ENCODE data around the gene POLR2E.

The POLR2E gene

DNA sequence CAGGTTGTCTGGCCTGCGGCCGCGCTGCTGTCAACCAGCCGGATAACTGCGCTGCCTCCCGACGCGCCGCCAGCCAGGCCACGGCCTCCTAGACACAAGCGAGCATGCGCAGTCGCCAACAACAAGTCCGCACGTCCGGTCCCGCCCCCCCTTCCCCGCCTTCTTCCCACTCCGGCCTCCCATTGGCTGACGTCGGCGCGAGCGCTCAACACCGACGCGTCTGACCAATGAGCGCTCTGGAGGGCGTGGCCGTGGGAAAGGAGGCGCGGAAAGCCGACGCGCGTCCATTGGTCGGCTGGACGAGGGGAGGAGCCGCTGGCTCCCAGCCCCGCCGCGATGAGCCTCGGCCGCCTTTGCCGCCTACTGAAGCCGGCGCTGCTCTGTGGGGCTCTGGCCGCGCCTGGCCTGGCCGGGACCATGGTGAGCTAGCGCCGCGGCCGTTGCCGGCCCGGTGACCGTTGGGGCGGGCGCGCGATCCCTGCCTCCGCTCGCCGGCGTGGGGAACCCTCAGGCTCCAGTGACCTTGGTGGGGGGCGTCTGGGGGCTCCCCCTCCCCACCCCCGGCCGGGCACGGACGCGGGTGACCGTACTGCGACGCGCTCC is 8.6 kb upstream of the POLR2E start, which contains the start of gene GPX4:
Gene GPX4, plus strand, starts transcription at position 287 of the 603 bp plus-strand sequence. Its CDS starts 50 bp downstream, at position 337.
- H3K27ac ChIP-seq (ENCODE audit: low read depth, low read length) = peak within 1 kb of the TSS; percentile 78; the same call in 1 of the 2 replicates
- H3K27me3 ChIP-seq (ENCODE audit: control insufficient read depth, insufficient read depth, low read length) = no peaks in the 10 kb centered on the region
- H3K9me3 ChIP-seq (ENCODE audit: control insufficient read depth, insufficient read depth, low read depth, low read length) = 0 out of 2 replicates have a peak, but pooled peaks cover 2% of the 10 kb centered on the region
- peaks cover 18% of the 10 kb centered on the region for H3K4me1 ChIP-seq (ENCODE audit: control insufficient read depth, insufficient read depth, low read length)
- peak within 1 kb of the TSS; percentile 64 for H3K4me3 ChIP-seq (ENCODE audit: low read depth, low read length)
- peak within 1 kb of the TSS; percentile 83 for H3K9ac ChIP-seq (ENCODE audit: low read length)
- peaks cover 23% of the 10 kb centered on the region for H3K36me3 ChIP-seq (ENCODE audit: control insufficient read depth, insufficient read depth, low read length)

DNA sequence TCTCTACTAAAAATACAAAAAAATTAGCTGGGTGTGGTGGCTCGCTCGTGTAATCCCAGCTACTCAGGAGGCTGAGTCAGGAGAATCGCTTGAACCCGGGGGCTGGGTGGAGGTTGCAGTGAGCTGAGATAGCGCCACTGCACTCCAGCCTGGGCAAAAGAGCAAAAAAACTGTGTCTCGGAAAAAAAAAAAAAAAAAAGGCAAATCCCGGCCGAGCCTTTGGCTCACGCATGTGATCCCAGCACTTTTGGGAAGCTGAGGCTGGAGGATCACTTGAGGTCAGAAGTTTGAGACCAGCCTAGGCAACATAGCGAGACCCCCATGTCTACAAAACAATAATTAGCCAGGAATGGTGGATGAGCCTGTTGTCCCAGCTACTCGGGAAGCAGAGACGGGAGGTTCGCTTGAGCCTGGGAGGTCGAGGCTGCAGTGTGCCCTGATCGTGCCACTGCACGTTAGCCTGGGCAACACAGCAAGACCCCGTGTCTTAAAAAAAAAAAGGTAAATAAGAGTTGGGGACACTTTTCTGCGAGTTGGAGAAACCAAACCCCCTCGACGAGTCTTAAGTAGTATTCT is 8.0 kb upstream of the POLR2E start:
- Histone ChIP-seq H3K4me1 (ENCODE audit: control insufficient read depth, insufficient read depth, low read length) (peaks cover 18% of the 10 kb centered on the region), H3K4me3 (ENCODE audit: low read depth, low read length) (peak overlapping the region; percentile 49), H3K27ac (ENCODE audit: low read depth, low read length) (peak overlapping the region; percentile 49; the same call in 1 of the 2 replicates), H3K9me3 (ENCODE audit: control insufficient read depth, insufficient read depth, low read depth, low read length) (0 out of 2 replicates have a peak, but pooled peaks cover 2% of the 10 kb centered on the region), H3K27me3 (ENCODE audit: control insufficient read depth, insufficient read depth, low read length) (no peaks in the 10 kb centered on the region), H3K36me3 (ENCODE audit: control insufficient read depth, insufficient read depth, low read length) (peaks cover 20% of the 10 kb centered on the region), H3K9ac (ENCODE audit: low read length) (no peak overlapping the region)

DNA sequence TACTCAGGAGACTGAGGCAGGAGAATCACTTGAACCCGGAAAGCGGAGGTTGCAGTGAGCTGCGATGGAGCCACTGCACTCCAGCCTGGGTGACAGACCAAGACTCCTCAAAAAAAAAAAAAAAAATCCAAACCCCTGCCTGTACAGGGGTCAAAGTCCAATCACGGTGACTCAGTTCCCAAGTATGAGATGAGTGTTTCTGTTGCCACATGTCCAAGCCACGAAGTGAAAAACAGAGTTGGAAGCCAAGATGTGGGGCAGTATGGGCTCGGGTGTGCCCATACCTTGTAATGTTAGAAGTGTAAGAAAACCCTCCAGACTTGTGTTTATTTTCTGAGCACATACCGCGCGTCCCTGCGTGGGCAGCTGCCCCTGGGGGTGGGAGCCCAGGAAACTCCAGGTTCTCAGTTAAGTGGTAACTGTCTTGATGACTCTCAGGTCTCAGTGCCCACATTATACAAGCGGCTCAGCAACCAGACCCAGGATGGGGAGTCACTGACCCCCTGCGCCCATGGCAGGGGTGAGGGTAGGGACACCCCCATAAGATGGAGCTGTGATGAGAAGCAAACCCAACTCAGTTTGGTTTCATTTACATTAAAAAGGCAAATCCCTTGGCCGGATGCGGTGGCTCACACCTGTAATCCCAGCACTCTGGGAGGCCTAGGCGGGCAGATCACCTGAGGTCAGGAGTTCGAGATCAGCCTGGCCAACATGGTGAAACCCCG is 7.4 kb upstream of the POLR2E start:
- H3K4me3 ChIP-seq (ENCODE audit: low read depth, low read length) = no peak overlapping the region
- H3K4me1 ChIP-seq (ENCODE audit: control insufficient read depth, insufficient read depth, low read length) = peaks cover 22% of the 10 kb centered on the region
- peaks cover 18% of the 10 kb centered on the region for H3K36me3 ChIP-seq (ENCODE audit: control insufficient read depth, insufficient read depth, low read length)
- no peaks in the 10 kb centered on the region for H3K27me3 ChIP-seq (ENCODE audit: control insufficient read depth, insufficient read depth, low read length)
- 0 out of 2 replicates have a peak, but pooled peaks cover 2% of the 10 kb centered on the region for H3K9me3 ChIP-seq (ENCODE audit: control insufficient read depth, insufficient read depth, low read depth, low read length)
- H3K27ac ChIP-seq (ENCODE audit: low read depth, low read length) = no peak overlapping the region
- no peak overlapping the region for H3K9ac ChIP-seq (ENCODE audit: low read length)

DNA sequence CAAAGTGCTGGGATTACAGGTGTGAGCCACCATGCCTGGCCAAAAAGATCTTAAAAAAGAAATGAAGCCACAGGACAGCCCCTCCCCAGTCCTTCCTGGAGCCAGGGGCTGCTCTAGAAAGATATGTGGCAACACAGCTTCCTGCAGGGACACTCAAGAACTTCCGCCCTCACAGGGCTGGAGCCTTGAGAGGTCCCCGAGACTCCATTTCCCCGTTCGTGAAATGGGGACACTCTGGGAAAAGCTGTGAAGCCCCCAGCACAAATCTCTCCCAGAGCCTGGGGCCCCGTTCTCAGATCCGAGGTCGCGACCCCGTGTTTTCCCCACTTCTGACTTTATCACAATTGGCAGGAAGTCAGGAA is 6.1 kb upstream of the POLR2E start:
- Histone ChIP-seq H3K27me3 (ENCODE audit: control insufficient read depth, insufficient read depth, low read length) (no peaks in the 10 kb centered on the region), H3K4me1 (ENCODE audit: control insufficient read depth, insufficient read depth, low read length) (peaks cover 22% of the 10 kb centered on the region), H3K9ac (ENCODE audit: low read length) (no peak overlapping the region), H3K9me3 (ENCODE audit: control insufficient read depth, insufficient read depth, low read depth, low read length) (0 out of 2 replicates have a peak, but pooled peaks cover 2% of the 10 kb centered on the region), H3K36me3 (ENCODE audit: control insufficient read depth, insufficient read depth, low read length) (peaks cover 6% of the 10 kb centered on the region), H3K27ac (ENCODE audit: low read depth, low read length) (peak overlapping the region; percentile 5; the same call in 1 of the 2 replicates), H3K4me3 (ENCODE audit: low read depth, low read length) (no peak overlapping the region)

DNA sequence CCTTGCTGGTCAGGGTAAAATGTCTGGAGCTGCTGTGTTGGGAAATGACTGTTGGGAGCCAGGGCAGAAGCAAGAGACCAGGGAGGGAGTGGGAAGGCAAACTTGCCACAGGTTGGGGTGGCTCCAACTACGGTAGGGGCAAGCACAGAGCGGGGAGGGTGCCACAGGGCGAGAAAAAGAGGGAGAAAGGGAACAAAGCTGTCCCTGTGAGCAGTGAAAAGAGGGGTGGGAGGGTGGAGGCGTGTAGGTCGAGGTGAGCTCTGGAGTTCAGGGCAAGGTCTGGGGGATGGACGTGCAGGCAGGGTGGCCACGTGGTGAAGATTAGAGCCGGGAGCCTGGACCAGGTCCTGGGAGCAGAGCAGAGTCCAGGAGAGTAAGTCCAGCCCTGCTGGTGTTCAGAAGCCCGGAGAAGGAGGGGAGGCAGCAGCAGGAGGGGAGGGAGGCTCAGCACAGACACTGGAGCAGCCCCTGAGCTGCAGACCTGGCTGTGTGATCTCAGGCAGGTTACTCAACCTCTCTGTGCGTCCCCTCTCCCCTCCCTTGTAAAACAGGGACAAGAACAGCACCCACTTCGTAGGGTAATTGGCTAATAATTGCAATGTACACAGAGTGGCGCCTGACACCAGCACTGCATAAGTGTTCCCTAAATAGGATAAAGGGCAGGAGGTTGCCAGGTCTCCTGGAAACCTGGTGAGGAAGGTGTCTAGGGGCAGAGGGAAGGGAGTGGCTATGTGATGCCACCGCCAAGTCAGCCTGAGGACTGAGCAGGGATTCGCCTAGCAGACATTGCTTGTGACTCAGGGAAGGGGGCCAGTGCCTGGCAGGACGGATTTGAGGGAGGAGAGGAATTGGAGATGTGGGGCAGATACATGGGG is 3.2 kb upstream of the POLR2E start:
- no peak overlapping the region for H3K4me3 ChIP-seq (ENCODE audit: low read depth, low read length)
- H3K9me3 ChIP-seq (ENCODE audit: control insufficient read depth, insufficient read depth, low read depth, low read length) = 0 out of 2 replicates have a peak, but pooled peaks cover 2% of the 10 kb centered on the region
- H3K36me3 ChIP-seq (ENCODE audit: control insufficient read depth, insufficient read depth, low read length) = peaks cover 6% of the 10 kb centered on the region; the same call in 1 of the 2 replicates
- H3K27ac ChIP-seq (ENCODE audit: low read depth, low read length) = no peak overlapping the region
- peaks cover 20% of the 10 kb centered on the region for H3K4me1 ChIP-seq (ENCODE audit: control insufficient read depth, insufficient read depth, low read length)
- H3K9ac ChIP-seq (ENCODE audit: low read length) = no peak overlapping the region
- H3K27me3 ChIP-seq (ENCODE audit: control insufficient read depth, insufficient read depth, low read length) = no peaks in the 10 kb centered on the region

DNA sequence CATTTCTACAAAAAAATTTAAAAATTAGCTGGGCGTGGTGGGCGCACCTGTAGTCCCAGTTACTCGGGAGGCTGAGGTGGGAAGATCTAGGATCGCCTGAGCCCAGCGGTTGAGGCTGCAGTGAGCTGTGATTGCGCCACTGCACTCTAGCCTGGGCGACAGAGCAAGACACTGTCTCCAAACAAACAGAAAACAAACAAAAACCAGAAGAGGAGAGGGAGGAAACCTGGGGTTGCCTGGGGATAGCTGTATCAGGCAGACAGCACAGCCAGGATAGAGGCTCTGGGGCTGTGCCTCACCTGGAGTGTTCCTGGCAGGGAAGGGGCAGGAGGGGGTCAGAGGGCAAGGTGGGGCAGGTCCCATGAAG is 2.6 kb upstream of the POLR2E start:
- H3K27ac ChIP-seq (ENCODE audit: low read depth, low read length) = no peak overlapping the region
- peaks cover 11% of the 10 kb centered on the region for H3K36me3 ChIP-seq (ENCODE audit: control insufficient read depth, insufficient read depth, low read length)
- H3K4me3 ChIP-seq (ENCODE audit: low read depth, low read length) = no peak overlapping the region
- H3K9me3 ChIP-seq (ENCODE audit: control insufficient read depth, insufficient read depth, low read depth, low read length) = 0 out of 2 replicates have a peak, but pooled peaks cover 2% of the 10 kb centered on the region
- H3K9ac ChIP-seq (ENCODE audit: low read length) = no peak overlapping the region
- peaks cover 17% of the 10 kb centered on the region; the same call in 1 of the 2 replicates for H3K4me1 ChIP-seq (ENCODE audit: control insufficient read depth, insufficient read depth, low read length)
- H3K27me3 ChIP-seq (ENCODE audit: control insufficient read depth, insufficient read depth, low read length) = no peaks in the 10 kb centered on the region

DNA sequence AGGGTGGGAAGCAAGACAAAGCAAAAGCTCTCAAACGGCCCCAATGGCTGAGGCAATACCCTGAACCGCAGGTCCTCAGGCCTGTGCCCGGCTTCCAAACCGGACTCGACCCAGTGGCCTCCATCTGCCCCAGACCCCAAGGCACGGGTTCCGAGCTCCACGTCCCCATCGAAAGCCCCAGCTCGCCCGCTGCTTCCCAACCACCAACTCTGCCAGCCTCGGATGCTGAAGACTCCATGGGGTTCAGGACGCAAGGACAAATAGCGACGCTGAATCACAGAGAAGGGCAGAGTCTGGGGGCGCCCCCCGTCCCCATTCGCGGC is 559 bp downstream of the POLR2E start:
- Histone ChIP-seq H3K4me3 (ENCODE audit: low read depth, low read length) (peak overlapping the region; percentile 92), H3K27ac (ENCODE audit: low read depth, low read length) (peak overlapping the region; percentile 84; the same call in 1 of the 2 replicates), H3K9ac (ENCODE audit: low read length) (peak overlapping the region; percentile 90), H3K36me3 (ENCODE audit: control insufficient read depth, insufficient read depth, low read length) (peaks cover 28% of the 10 kb centered on the region), H3K9me3 (ENCODE audit: control insufficient read depth, insufficient read depth, low read depth, low read length) (no peaks in the 10 kb centered on the region), H3K4me1 (ENCODE audit: control insufficient read depth, insufficient read depth, low read length) (peaks cover 4% of the 10 kb centered on the region; the same call in 1 of the 2 replicates), H3K27me3 (ENCODE audit: control insufficient read depth, insufficient read depth, low read length) (no peaks in the 10 kb centered on the region)

DNA sequence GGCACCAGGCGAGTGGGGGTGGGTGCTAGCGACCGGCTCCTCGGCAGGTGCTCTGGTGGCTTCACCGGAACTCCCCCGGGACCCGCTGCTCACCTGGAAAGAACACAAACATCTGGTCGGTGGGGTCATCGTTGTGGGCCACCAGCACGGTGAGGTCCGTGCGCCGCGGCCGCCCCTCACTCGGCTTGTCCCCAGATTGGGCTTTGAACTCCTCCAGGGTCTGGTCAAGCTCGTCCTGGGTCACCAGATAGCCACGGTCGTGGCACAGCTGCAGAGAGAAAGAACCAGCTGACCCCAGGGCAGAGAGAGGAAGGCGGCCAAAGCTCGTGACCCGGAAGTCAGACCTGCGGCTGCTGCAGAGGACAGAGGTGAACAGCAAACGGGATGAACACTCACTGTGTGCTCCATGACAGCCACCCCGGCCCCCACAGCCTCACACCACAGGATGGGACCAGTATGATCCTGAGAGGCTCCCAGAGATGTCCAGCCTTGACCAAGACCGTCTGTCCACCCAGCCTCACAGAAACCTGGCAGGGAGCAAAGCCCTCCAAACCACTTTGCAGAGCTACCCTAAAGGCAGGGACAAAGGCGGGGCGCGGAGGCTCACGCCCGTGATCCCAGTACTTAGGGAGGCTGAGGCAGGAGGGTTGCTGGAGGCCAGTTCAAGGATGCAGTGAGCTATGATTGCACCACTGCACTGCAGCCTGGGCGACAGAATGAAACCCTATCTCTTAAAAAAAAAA is 1.2 kb downstream of the POLR2E start:
- Histone ChIP-seq H3K9ac (ENCODE audit: low read length) (peak overlapping the region; percentile 90), H3K36me3 (ENCODE audit: control insufficient read depth, insufficient read depth, low read length) (peaks cover 35% of the 10 kb centered on the region), H3K4me3 (ENCODE audit: low read depth, low read length) (peak overlapping the region; percentile 92), H3K9me3 (ENCODE audit: control insufficient read depth, insufficient read depth, low read depth, low read length) (no peaks in the 10 kb centered on the region), H3K27me3 (ENCODE audit: control insufficient read depth, insufficient read depth, low read length) (no peaks in the 10 kb centered on the region), H3K4me1 (ENCODE audit: control insufficient read depth, insufficient read depth, low read length) (peaks cover 4% of the 10 kb centered on the region; the same call in 1 of the 2 replicates), H3K27ac (ENCODE audit: low read depth, low read length) (no peak overlapping the region)

DNA sequence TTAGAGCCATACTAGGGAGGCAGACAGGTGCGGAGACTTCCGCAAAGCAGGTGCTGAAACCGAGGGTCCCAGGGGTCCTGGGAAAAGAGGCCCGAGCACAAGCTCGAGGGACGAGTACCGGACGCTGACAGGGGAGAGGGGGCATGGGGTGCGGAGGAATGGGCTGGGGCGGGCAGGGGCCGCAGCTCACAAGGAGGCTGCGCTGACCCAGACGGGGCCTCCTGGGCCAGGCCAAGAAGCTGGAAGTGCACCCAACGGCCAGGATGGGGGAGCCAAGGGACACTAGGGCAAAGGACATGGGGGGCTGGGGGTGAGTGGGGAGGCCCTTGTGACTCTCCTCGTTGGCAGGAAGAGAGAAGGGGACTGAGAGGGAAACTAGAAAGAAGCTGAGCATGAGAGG is 1.8 kb downstream of the POLR2E start:
- Histone ChIP-seq H3K27ac (ENCODE audit: low read depth, low read length) (no peak overlapping the region), H3K9me3 (ENCODE audit: control insufficient read depth, insufficient read depth, low read depth, low read length) (no peaks in the 10 kb centered on the region), H3K27me3 (ENCODE audit: control insufficient read depth, insufficient read depth, low read length) (no peaks in the 10 kb centered on the region), H3K9ac (ENCODE audit: low read length) (no peak overlapping the region), H3K4me1 (ENCODE audit: control insufficient read depth, insufficient read depth, low read length) (peaks cover 4% of the 10 kb centered on the region; the same call in 1 of the 2 replicates), H3K36me3 (ENCODE audit: control insufficient read depth, insufficient read depth, low read length) (peaks cover 41% of the 10 kb centered on the region), H3K4me3 (ENCODE audit: low read depth, low read length) (no peak overlapping the region)

DNA sequence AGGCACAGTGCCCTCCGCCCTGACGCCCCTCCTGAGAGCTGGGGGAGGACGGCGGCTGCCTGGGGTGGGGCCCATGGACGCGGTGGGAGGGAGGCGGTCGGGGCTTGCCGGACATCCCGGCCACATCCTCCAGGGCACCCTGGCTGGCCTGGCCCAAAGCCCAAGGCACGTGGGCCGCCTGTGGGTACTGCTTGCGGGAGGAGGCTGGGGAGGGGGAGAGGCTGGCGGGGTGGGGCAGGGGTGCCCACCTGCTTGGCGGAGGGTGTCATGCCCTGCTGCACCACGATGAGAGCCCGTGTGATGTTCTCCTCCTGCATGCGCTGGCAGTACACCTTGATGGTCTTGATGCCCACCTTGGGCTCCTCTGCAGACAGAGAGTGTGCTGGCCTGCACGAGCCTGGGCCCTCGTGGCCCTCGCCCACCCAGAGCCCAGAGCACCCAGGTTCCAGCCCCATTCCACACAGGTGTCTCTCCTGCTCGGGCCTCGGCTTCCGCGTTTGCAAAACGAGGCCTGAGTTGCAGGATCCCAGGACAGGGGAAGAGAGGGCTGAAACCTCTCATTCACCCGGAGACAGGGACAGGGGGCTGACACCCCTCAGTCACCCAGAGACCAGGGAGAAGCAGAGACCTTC is 3.5 kb downstream of the POLR2E start:
- Histone ChIP-seq H3K4me3 (ENCODE audit: low read depth, low read length) (no peak overlapping the region), H3K9ac (ENCODE audit: low read length) (no peak overlapping the region), H3K27me3 (ENCODE audit: control insufficient read depth, insufficient read depth, low read length) (no peaks in the 10 kb centered on the region), H3K27ac (ENCODE audit: low read depth, low read length) (no peak overlapping the region), H3K9me3 (ENCODE audit: control insufficient read depth, insufficient read depth, low read depth, low read length) (no peaks in the 10 kb centered on the region), H3K4me1 (ENCODE audit: control insufficient read depth, insufficient read depth, low read length) (no peaks in the 10 kb centered on the region), H3K36me3 (ENCODE audit: control insufficient read depth, insufficient read depth, low read length) (peaks cover 56% of the 10 kb centered on the region)
